Measurements from ENCODE around the gene HOTAIR.

Gene HOTAIR

GRCh38 chr12:53956251-53956887, 18.4 kb downstream of the HOTAIR start:
- DNase-seq: no peak

DNA sequence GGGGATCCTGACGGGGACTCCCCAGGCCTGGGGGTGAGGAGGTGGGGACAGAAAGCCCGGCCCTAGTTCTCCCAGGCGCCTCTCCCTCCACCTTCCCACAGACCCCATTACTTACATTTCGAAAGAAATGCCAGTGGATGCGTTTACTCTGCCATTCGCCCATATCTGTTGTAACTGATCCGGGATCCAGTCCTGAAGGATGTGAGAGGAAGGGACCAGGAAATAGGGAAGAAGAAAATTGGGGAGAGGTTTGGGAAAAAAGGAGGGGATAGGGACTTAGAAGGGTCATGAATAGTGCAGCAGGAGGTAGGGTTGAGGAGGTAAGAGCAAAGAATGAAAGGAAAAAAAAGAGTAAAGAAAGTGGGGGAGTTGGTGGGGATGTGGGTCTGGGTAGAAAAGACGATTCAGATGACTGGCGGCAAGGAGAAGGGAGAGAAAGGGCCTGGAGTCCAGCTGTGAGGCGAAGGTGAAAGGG, 18.9 kb downstream of the HOTAIR start:
- DNase-seq: no peak

- DNase-seq: no peak
Observed at GRCh38 chr12:53955036-53955775, 19.5 kb downstream of the HOTAIR start.

DNA sequence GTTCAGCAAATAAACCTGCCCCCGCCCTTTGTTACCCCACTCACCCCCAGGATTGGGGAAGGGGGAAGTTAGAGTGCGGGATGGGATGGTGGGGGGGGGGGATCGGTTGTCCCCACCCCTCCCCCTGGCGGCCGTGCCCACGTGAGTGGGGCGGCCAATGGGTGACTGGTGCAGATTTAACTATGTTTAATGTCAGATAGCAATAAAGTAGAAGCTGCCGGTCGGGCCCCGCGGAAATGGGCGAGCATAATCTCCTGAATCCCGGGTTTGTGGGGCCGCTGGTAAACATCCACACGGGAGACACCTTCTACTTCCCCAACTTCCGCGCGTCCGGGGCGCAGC, 20.1 kb downstream of the HOTAIR start, which contains the start of gene HOXC12:
TSS of gene HOXC12 (plus strand) at position 210 of the 342 bp plus-strand sequence. CDS start at position 237, 27 bp downstream.
- no peak for DNase-seq

GRCh38 chr12:53953831-53954693, 20.7 kb downstream of the HOTAIR start:
- no peak for DNase-seq

GRCh38 chr12:53952871-53953734, 21.7 kb downstream of the HOTAIR start:
- DNase-seq: no peak

DNA sequence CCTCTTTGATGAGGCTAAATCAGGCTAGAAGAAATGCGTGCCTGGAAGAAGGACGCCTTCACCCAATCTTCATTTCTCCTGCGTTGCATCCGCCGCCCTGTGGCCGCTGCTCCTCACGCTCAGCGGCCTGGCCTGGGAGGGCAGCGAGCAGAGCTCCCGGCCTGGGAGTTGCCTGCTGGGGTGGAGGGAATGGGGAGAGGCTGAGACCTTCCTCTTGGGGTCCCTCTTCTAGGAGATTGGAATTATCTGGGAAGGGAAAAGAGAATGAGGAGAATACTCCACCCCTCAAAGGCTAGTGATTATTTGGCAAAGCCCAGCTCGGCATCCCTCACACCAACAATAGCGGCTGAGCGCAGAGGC, 22.4 kb downstream of the HOTAIR start:
- no peak for DNase-seq

GRCh38 chr12:53951577-53952334, 23.0 kb downstream of the HOTAIR start:
- no peak for DNase-seq

GRCh38 chr12:53950789-53951576, 23.8 kb downstream of the HOTAIR start:
- DNase-seq: no peak

GRCh38 chr12:53950437-53950773, 24.3 kb downstream of the HOTAIR start:
- no peak for DNase-seq

- DNase-seq: no peak
Observed at GRCh38 chr12:53949631-53950436, 24.9 kb downstream of the HOTAIR start.

DNA sequence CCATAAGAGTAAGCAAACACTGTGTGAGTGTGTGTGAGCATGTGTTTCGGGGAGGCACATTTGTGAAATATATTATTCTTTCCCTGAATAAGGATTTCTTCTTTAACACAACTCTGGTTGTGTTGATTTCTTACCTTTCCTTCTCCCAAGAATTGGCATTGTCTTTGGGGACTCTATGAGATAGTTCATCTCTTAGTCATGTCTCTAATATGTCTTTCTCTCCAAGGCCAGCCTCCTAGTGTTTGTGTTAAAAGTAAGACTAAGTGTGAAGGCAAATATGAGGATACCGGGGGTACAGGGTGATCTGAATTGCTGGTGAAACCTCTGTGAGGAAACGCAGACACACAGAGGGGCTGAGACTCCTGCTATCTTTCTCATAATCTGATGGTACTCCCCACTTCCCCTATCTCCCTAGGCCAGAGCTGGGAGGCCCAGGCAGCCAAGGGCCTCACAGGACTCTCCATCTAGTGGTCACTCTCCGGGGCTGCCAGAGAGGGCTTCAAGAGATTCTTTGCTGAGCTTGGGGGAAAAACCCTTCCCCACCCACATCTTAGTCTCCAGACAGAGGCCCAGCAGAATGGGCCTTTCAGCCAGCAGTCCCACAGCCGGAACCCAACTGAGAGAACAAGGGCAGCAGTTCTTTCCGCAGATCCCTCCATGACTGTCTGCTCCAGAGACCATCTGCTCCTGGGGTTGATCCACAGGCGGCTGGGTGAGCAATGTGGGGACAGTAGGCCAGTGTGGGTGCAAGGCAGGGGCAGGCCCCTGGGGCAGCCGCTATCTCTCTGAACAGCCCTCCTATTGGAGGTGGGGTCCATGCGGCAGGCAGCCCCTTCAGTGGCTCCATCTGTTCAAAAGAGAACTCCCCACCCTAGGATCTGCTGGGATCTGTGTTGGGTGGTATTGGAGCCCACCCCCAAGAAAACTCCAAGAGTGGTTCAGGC, 25.8 kb downstream of the HOTAIR start:
- peak; percentile 23 to 51 (median 40) for DNase-seq

GRCh38 chr12:53947743-53948142, 27.0 kb downstream of the HOTAIR start:
- DNase-seq: no peak

DNA sequence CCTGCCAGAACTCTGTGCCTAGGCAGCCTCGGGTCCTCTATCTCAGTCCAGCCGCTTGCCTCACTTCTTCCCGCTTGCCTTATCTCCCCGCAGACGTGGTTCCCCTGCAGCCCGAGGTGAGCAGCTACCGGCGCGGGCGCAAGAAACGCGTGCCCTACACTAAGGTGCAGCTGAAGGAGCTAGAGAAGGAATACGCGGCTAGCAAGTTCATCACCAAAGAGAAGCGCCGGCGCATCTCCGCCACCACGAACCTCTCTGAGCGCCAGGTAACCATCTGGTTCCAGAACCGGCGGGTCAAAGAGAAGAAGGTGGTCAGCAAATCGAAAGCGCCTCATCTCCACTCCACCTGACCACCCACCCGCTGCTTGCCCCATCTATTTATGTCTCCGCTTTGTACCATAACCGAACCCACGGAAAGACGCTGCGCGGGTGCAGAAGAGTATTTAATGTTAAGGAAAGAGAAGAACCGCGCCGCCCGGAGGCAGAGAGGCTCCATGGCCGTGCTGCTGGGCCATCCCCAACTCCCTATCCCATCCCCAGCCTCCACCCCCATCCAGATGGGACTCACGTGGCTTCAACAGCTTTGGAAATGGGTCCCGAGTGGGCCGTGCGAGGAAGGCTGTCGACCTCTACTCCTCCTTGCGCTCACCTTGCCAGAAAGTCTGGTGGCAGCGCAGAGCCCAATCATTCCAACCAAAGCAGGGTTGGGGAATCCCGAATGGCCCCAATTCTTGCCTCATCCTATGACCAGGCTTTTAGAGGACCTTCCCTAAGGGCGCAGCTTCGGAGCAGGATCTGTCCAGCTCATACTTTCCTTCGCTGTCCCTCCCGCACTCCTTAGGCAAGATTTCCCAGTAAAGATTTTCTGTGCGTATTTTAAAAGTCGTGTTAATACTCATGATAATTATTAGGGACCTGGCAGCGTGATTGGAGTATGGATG, 29.6 kb downstream of the HOTAIR start:
- DNase-seq: no peak

GRCh38 chr12:53944209-53944608, 30.5 kb downstream of the HOTAIR start:
- DNase-seq: no peak

GRCh38 chr12:53942467-53942997, 32.2 kb downstream of the HOTAIR start:
- DNase-seq: no peak

DNA sequence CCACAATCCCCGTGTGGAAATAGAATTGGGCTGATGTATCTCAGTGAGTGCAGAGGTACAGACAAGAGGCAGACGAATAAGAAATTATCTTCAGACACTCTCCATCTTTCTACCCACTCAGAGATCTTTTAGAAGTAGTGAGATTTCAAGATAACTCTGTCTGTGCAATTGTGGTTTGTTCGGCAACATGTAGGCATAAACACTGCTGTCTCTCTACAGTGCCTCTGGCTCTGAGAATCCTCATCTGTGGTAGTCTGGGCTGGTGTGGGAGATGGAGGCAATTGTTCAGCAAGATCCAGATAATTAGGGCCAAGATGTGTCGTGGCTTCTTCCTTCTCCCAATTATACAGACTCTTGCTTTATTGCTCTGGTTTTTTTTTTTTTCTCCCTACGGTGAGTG, 33.0 kb downstream of the HOTAIR start:
- DNase-seq: no peak

DNA sequence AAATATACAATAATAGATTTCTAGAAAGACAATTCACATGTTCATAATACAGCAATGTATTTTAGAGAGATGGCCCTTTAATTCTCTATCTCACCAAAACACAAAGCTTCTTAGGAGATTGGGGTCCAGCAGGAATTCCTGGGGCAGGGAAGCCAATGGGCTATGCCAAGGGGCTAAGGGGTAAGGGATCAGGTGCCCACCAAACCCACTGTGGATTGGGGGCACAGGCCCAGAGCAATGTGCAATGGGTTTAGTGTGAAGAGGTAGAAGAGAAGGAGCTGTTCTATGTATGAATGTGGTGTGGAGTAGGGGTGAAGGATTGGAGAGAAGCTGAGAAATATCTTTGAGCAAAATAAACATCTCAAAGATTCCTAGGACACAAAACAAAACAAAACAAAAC, 33.6 kb downstream of the HOTAIR start:
- DNase-seq: no peak
